GM18526 (cell line): ENCODE data around the gene LRRC7.

Source experiments
- POLR2A ChIP-seq: IDR thresholded peaks from 3 replicates; pipeline ENCODE4 v1.6.1; 2011; ENCODE audit not compliant: insufficient read length; ENCODE audit errors: extremely low read depth

Gene LRRC7

GRCh38 chr1:69567652-69568420 is at the start of gene LRRC7:
LRRC7 (plus strand) TSS chr1:69567922; CDS start chr1:69568640, 718 bp downstream.
- no peak for TF ChIP-seq POLR2A

- TF ChIP-seq POLR2A: no peak
Measured at GRCh38 chr1:69519006-69519405, 48.7 kb upstream of the LRRC7 start.

GRCh38 chr1:69520326-69520725 is 47.4 kb upstream of the LRRC7 start:
- no peak for TF ChIP-seq POLR2A

- TF ChIP-seq POLR2A: no peak
Measured at GRCh38 chr1:69523032-69523431, 44.7 kb upstream of the LRRC7 start.

- TF ChIP-seq POLR2A: no peak
Measured at GRCh38 chr1:69523461-69523860, 44.3 kb upstream of the LRRC7 start.

GRCh38 chr1:69524015-69524414 is 43.7 kb upstream of the LRRC7 start:
- no peak for TF ChIP-seq POLR2A

- no peak for TF ChIP-seq POLR2A
Measured at GRCh38 chr1:69527273-69527672, 40.4 kb upstream of the LRRC7 start.

GRCh38 chr1:69528376-69528775 is 39.3 kb upstream of the LRRC7 start:
- no peak for TF ChIP-seq POLR2A

- no peak for TF ChIP-seq POLR2A
Measured at GRCh38 chr1:69533343-69533742, 34.4 kb upstream of the LRRC7 start.

GRCh38 chr1:69534829-69535228 is 32.9 kb upstream of the LRRC7 start:
- no peak for TF ChIP-seq POLR2A

- TF ChIP-seq POLR2A: no peak
Measured at GRCh38 chr1:69535490-69535889, 32.2 kb upstream of the LRRC7 start.

GRCh38 chr1:69540052-69540451 is 27.7 kb upstream of the LRRC7 start:
- no peak for TF ChIP-seq POLR2A

GRCh38 chr1:69551476-69552324 is 16.0 kb upstream of the LRRC7 start:
- no peak for TF ChIP-seq POLR2A

- no peak for TF ChIP-seq POLR2A
Measured at GRCh38 chr1:69553726-69554125, 14.0 kb upstream of the LRRC7 start.

- TF ChIP-seq POLR2A: no peak
Measured at GRCh38 chr1:69568421-69569174, 876 bp downstream of the LRRC7 start.

- TF ChIP-seq POLR2A: no peak
Measured at GRCh38 chr1:69569175-69569541, 1.4 kb downstream of the LRRC7 start.
